ENCODE measurements around the gene KRTAP16-1.

DNA sequence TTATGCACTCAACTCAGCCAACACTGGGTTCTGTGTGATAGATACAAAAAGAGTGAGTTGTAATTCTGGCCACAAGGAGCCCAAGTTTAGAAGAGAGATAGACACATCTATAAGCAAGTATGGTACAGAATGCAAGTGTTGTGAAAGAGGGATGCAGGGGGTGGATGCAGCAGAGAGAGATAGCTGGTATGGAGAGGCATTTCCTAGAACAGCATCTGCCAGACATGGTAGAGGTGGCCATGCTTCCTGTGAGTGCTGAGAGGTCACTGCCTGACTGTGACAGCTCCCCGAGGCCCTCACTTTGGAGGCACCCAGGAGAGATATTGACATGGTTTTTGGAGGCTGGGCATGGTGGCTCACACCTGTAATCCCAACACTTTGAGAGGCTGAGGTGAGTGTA is 2.0 kb upstream of the KRTAP16-1 start:
- TF ChIP-seq POLR2A (IDR thresholded peaks at IDR 0.05; ENCODE audit: extremely low read depth, insufficient read length): no peak
- TF ChIP-seq, protein P1, sequence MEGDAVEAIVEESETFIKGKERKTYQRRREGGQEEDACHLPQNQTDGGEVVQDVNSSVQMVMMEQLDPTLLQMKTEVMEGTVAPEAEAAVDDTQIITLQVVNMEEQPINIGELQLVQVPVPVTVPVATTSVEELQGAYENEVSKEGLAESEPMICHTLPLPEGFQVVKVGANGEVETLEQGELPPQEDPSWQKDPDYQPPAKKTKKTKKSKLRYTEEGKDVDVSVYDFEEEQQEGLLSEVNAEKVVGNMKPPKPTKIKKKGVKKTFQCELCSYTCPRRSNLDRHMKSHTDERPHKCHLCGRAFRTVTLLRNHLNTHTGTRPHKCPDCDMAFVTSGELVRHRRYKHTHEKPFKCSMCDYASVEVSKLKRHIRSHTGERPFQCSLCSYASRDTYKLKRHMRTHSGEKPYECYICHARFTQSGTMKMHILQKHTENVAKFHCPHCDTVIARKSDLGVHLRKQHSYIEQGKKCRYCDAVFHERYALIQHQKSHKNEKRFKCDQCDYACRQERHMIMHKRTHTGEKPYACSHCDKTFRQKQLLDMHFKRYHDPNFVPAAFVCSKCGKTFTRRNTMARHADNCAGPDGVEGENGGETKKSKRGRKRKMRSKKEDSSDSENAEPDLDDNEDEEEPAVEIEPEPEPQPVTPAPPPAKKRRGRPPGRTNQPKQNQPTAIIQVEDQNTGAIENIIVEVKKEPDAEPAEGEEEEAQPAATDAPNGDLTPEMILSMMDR (IDR thresholded peaks at IDR 0.05; ENCODE audit: low read depth, low read length): no peak
- TF ChIP-seq MYC (IDR thresholded peaks at IDR 0.05; ENCODE audit: low read depth, low read length): no peak
- TF ChIP-seq, protein P2, sequence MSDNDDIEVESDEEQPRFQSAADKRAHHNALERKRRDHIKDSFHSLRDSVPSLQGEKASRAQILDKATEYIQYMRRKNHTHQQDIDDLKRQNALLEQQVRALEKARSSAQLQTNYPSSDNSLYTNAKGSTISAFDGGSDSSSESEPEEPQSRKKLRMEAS (IDR thresholded peaks at IDR 0.05; ENCODE audit: low read depth, low read length): no peak

Data from NB4 (cell line).